Measurements from ENCODE around the gene PRTN3.
"Not testable (repeated sequence)": the region's sequence is repeated elsewhere in the genome, so short reads cannot be mapped to it uniquely, and the experiment has no call there.

Gene PRTN3

DNA sequence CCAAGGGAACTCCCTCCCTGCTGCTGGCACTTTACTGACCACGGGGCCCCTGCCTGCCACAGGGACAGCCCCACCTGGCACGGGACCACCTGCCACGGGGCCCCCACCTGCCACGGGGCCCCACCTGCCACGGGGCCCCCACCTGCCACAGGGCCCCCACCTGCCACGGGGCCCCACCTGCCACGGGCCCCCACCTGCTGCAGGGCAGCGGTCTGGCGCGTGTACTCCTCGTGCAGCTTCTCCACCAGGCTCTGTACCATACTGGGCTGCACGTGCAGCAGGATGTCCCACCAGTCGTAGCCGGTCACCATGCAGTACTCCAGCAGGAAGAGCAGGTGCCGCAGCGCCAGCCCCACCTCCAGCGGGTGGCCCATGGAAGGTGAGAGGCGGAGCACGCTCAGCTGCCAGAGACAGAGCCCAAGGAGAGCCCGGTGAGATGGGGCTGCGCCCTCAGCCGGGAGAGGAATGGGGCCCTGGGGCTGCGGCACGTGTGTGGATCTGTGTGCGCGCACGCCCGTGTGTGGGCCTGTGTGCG is 36.0 kb downstream of the PRTN3 start:
- H3K4me3 ChIP-seq (ENCODE audit: low read depth, low read length): no peak overlapping the region
- TF ChIP-seq, protein P1, sequence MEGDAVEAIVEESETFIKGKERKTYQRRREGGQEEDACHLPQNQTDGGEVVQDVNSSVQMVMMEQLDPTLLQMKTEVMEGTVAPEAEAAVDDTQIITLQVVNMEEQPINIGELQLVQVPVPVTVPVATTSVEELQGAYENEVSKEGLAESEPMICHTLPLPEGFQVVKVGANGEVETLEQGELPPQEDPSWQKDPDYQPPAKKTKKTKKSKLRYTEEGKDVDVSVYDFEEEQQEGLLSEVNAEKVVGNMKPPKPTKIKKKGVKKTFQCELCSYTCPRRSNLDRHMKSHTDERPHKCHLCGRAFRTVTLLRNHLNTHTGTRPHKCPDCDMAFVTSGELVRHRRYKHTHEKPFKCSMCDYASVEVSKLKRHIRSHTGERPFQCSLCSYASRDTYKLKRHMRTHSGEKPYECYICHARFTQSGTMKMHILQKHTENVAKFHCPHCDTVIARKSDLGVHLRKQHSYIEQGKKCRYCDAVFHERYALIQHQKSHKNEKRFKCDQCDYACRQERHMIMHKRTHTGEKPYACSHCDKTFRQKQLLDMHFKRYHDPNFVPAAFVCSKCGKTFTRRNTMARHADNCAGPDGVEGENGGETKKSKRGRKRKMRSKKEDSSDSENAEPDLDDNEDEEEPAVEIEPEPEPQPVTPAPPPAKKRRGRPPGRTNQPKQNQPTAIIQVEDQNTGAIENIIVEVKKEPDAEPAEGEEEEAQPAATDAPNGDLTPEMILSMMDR (IDR thresholded peaks at IDR 0.05; ENCODE audit: borderline replicate concordance, insufficient read depth, low read depth, low read length): no peak

DNA sequence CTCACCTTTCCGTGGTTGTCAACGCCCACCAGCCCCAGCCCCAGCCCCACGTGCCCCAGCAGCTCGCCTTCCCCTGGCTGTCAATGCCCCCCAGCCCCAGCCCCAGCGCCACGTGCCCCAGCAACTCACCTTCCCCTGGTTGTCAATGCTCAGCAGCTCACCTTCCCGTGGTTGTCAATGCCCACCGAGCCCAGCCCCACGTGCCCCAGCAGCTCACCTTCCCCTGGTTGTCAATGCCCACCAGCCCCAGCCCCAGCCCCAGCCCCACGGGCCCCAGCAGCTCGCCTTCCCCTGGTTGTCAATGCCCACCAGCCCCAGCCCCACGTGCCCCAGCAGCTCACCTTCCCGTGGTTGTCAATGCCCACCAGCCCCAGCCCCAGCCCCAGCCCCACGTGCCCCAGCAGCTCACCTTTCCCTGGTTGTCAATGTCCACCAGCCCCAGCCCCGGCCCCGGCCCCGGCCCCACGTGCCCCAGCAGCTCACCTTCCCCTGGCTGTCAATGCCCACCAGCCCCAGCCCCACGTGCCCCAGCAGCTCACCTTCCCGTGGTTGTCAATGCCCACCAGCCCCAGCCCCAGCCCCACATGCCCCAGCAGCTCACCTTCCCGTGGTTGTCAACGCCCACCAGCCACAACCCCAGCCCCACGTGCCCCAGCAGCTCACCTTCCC is 37.3 kb downstream of the PRTN3 start:
- not testable (repeated sequence) for H3K4me3 ChIP-seq (ENCODE audit: low read depth, low read length)

GRCh38 chr19:878751-879561 is 38.2 kb downstream of the PRTN3 start:
- not testable (repeated sequence) for H3K4me3 ChIP-seq (ENCODE audit: low read depth, low read length)

- TF ChIP-seq, protein P1 (IDR thresholded peaks at IDR 0.05; ENCODE audit: borderline replicate concordance, insufficient read depth, low read depth, low read length): no peak
Measured at GRCh38 chr19:879711-880438, 39.1 kb downstream of the PRTN3 start.

DNA sequence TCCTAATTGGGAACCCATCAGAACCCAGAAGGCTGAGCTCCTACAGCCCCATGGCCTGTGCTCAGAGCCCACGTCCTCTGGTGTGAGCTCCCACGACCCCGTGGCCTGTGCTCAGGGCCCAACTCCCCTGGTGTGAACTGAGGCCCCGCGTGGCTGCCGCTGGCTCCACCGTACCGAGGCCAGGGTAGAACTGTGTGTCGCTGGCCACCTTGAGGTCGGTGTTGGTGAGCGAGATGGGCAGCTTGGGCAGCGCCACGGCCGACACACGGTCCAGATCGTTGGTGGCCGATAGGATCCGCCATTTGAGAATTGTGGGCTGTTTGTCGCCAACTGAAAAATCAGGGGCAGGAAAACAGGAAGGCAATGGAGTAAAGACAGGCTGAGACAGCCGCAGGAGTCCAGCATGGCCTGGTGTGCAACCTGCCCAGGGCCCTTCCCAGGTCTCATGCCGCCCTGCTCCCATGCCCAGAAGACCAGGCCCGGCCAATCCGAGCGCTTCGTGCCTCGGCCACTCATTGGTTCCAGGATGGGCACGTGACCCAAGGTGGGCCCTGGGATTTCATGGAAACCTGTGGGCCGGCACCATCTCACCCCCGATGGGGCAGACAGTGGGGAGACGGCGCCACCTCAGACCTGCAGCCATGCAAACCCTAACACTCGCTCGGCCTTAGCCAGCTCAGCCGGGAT is 40.7 kb downstream of the PRTN3 start:
- TF ChIP-seq, protein P1 (IDR thresholded peaks at IDR 0.05; ENCODE audit: borderline replicate concordance, insufficient read depth, low read depth, low read length): no peak
- no peak overlapping the region for H3K4me3 ChIP-seq (ENCODE audit: low read depth, low read length)

More at GRCh38 chr19:879711-880438, 39.1 kb downstream of the PRTN3 start:
- no peak overlapping the region for H3K4me3 ChIP-seq (ENCODE audit: low read depth, low read length)

DNA sequence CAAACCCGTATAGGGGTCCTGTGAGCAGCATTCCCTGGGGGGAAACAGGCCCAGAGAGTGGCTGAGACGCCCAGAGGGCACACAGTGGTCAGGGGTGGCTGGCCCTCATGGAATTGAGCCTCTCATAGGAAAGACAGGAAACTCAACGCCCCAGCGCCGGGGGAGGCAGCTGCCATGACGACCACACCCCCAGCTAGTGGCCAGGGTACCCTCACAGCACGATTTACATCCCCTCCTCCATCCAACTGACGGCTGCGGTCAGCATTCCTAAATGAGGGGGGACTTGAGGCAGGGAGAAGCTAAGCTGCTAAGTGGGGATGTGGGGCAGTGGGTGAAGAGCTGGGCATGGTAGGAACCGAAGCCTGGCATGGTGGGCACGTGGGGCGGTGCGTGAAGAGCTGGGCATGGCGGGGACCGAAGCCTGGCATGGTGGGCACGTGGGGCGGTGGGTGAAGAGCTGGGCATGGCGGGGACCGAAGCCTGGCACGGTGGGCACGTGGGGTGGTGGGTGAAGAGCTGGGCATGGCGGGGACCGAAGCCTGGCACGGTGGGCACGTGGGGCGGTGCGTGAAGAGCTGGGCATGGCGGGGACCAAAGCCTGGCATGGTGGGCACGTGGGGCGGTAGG is 42.2 kb downstream of the PRTN3 start:
- TF ChIP-seq, protein P1 (IDR thresholded peaks at IDR 0.05; ENCODE audit: borderline replicate concordance, insufficient read depth, low read depth, low read length): no peak
- no peak overlapping the region for H3K4me3 ChIP-seq (ENCODE audit: low read depth, low read length)

- TF ChIP-seq, protein P1 (IDR thresholded peaks at IDR 0.05; ENCODE audit: borderline replicate concordance, insufficient read depth, low read depth, low read length): no peak
- no peak overlapping the region for H3K4me3 ChIP-seq (ENCODE audit: low read depth, low read length)
Measured at GRCh38 chr19:883661-884211, 42.9 kb downstream of the PRTN3 start.
